HG03064 (cell line): ENCODE measurements around the gene TEDC1.
A peak's percentile ranks its signal among the peaks of the same experiment; 100 is the strongest.

ENCODE experiments used
- ATAC-seq: cut with Tn5 transposase; IDR thresholded peaks from one replicate; pipeline ENCODE4 v1.9.1; 2021; ENCODE audit warnings: low read depth; ENCODE audit not compliant: unreplicated experiment

The TEDC1 gene

DNA sequence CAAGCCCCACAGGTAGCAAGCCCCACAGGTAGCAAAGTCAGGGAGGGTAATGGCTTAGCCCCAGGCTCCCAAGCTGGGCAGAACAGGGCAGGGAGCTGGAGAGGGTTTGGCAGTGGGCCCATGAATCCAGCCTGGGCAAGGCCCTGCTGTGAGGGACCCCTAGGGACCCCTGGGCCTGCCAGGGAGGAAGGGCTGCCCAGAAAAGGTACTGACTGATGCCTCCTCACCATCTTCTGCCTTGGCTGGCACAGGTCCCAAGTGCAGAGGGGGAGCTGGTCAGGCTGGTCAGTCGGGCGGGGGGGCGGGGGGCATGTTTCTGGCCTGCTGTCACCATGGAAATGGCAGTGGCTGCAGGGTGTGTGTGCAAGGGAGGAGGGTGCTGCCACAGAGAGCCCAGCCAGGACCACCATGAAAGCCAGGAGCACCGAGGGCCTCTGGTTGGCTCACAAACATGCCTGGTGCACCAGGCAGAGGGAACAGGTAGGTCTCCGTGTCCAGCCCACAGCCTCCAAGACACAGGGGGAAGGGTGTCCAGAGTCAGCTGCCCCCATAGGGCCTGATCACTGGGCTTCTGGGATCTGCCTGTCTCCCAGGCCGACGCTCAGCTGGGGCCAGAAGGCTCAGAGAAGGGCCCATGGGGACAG lies 17.9 kb upstream of the TEDC1 start:
- no peak for ATAC-seq

GRCh38 chr14:105473677-105474482 lies 17.2 kb upstream of the TEDC1 start:
- ATAC-seq = no peak

DNA sequence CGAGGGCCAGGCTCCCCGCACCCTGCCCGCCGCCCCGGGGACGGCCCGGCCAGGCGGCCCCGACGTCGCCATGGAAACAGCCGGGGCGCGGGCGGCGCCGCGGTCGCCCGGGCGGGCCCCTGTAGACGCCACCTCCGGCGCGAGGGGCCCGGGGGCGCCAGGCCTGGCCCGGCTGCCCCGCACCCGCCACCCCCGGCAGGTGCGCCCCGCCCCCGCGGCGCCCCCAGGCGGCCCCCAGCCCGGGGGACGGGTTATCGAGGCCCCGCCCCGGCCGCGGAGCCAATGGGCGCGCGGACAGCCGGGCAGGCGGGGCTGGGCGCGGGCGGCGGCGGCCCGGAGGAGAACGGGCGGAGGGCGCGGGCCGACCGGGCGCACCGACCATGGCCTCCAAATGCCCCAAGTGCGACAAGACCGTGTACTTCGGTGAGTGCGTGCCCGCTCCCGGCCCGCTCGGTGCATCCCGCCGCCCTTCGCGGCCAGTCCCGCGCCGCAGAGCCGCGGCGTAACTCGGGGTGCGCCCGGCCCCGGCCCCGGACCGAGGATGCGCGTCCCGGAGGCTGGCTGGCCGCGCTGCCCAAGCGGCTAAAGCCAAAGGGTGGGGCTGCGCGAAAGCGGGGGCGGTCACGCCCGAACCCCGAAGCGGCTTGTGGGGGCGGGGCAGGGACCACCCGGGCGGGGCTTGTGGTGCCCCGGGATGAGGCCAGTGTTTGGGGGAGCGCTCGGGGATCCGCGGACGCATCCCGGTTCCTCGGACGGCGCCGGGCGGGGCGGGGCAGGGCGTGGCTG lies 16.4 kb upstream of the TEDC1 start, which contains the start of gene CRIP2:
CRIP2 (plus strand) TSS at position 339 of the 786 bp plus-strand sequence; CDS start at position 381, 42 bp downstream.
- no peak for ATAC-seq

- no peak for ATAC-seq
Observed at GRCh38 chr14:105475269-105476096, 15.6 kb upstream of the TEDC1 start.

DNA sequence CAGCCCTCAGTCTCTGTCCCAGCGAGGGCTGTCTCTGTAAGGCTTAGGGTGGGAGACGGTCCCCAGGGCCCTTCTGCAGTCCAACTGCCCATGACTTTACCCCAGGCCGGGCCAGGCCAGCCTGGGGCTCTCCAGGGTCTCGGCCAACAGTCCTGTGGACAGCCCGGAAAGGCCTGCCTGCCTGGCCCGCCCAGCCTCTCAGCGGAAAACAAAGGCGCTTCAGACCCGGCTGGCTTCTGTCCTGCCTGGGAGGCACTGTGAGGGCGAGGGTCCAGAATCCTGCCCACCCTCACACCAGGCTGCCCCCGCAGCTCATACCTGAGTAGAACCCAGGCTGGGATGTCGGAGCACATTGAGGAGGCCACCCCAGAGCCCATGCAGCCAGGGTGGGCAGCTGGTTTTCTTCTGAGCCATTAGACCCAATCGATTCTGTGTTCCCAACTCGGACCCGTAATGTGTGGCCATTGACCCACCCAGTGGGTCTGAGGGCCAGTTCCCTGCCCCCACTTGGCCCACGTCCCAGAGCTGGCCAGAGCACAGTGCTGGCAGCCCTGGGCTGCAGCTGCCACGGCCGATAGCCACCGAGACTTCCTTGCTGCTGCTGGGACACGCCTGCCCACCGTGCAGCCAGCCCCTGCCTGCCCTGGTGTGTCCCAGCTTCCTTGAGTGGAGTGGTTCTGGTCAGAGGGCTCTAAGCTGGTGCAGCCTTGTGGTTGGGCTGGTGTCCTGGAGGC lies 14.8 kb upstream of the TEDC1 start:
- no peak for ATAC-seq

DNA sequence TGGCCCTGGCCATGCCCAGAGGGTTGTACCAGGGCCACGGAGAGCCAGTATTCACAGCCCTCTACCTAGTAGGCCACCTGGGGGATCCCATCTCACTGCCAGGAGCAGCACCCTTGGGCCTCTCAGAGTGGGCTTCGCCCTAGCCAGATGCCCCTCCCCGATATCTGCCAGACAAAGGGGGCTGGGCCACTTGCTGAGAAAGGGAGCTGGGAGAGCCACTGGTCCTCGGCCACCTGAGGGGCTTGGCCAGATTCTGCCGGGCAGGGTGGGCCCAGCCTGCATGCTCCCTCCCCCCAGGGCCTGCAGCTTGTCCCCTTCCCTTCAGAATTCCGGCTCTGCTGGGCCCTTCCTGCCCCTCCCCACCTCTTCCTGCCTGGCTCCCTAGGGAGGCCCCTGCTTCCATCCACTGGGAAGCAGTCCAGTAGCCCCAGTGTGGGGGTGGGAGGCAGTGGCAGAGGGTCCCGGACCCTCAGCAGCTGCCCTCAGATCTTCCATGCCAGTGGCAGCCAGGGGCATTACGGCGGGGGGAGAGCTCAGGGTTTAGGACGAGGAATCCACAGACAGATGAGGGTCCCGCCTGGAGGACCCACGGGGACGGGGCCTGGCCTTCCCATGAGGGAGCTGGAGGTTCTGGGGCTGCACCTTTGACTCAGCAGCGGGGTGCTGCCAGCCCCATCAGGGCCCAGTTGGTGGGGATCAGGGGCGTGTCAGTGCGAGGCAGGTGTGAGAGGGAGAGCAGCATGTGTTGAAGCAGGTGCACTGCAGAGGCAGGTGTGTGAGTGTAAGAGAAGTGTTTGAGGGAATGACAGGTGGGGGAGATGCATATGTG lies 14.0 kb upstream of the TEDC1 start:
- ATAC-seq = no peak

GRCh38 chr14:105477660-105478397 lies 13.2 kb upstream of the TEDC1 start:
- ATAC-seq = no peak

- ATAC-seq = no peak
Observed at GRCh38 chr14:105478398-105479251, 12.4 kb upstream of the TEDC1 start.

DNA sequence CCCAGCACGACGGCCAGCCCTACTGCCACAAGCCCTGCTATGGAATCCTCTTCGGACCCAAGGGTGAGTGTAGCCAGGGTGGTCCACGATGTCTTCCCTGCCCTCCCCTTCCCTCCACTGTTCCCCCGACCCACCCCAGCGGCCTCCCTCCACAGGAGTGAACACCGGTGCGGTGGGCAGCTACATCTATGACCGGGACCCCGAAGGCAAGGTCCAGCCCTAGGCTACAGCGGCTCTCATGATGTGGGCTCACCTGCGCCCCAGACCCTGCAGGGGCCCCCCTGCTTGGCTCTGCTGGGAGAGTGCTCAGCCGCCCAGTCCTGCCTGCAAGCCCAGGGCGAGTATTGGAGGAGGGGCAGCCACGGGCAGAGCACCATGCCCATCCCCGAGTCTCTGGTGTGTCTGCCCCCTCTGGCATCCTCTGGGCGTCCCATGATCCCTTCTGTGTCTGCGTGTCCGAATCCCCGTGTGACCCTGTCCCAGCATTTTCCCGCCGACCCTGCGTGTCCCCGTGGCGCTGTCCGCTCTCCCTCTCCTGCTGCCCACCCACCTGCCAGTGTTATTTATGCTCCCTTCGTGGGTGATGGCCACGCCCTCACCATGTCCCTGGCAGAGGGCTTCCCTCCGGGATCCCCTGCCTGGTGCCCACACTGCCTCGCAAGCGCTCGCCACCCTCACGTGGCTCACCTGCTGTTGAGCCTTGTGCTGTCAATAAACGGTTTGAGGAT lies 11.5 kb upstream of the TEDC1 start:
- ATAC-seq = no peak

DNA sequence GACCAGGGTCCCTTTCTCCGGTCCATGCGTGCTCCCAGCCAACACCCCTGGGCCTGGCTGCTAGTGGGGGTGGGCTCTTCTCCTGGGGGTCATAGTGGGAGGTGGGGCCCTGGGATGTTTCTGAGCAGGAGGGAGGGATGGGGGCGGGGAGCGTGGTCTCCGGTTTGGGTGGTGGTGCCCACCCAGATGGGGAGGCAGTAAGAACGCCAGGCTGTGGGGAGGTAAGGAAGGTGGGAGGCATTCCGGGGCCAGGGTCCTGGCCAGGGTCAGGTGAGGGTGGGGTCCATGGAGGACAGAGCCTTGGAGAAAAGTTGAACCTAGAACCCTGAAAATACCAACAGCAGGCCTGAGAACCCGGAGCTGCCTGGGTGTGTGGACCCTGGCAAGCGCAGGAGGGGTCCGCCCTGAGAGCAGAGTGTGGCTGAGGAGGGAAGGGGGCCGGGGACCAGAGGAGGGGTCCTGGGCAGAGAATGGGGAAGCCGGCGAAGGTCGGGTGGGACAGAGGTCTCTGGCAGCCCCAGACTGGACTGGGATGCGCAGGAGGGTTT lies 10.8 kb upstream of the TEDC1 start:
- ATAC-seq = no peak

DNA sequence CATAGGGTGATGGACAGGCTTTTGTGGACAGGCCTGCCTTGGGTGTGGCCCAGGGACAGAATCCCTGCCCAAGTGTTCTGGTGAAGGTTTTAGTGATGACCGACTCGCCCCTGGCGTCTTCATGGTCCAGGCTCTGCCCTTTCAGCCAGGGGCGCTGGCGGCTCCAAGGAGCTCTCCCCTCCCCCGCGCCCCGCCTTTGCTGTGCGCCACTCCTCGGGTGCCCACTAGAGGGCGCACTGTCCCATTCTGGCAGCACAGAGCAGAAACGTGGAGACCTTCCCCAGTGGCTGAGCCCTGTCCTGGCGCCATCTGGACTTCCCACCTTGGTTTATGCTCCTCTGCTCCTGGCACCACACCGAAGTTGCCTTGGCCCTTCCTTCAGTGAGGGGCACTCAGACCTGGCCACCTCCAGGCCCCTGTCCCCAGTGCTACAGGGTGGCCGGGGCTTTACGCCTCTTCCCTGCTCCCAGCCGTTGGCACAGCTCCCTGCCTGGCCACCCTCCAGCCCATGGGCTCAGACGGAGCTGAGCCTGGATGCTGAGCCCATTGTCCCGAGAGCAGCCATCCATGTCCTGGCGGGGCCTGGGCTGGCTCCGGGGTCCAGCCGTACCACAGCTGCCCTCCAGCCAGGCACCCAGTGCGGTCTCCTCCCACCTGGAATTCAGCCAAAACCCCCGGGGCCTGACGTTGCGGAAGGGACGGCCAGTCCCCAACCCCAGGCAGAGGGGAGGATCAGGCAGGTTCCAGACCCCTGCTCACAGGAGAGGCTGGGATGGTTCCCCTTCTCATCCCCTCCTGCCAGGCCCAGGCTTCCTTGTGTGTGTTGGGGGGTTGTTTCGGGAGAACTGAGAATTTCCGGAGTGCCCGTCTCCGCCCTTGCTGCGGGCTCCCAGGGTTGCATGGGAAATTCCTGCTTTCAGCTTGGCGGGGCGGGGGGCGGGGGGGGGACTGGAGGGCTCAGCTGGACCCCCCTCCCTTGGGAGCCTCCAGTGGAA lies 9.9 kb upstream of the TEDC1 start:
- ATAC-seq = peak; percentile 53

- ATAC-seq = no peak
Observed at GRCh38 chr14:105481886-105482457, 9.1 kb upstream of the TEDC1 start.

- ATAC-seq = no peak
Observed at GRCh38 chr14:105482486-105483110, 8.4 kb upstream of the TEDC1 start.

GRCh38 chr14:105483300-105484068 lies 7.6 kb upstream of the TEDC1 start:
- ATAC-seq = no peak
